NCI-H1694 treated with DMSO at 0.1 percent for 48 hours (cell line): ENCODE results near the gene MMP15.

Experiments
- DNase-seq: peaks from one replicate; lab custom pipeline; 2025; lab: John Stamatoyannopoulos, UW

Gene MMP15

DNA sequence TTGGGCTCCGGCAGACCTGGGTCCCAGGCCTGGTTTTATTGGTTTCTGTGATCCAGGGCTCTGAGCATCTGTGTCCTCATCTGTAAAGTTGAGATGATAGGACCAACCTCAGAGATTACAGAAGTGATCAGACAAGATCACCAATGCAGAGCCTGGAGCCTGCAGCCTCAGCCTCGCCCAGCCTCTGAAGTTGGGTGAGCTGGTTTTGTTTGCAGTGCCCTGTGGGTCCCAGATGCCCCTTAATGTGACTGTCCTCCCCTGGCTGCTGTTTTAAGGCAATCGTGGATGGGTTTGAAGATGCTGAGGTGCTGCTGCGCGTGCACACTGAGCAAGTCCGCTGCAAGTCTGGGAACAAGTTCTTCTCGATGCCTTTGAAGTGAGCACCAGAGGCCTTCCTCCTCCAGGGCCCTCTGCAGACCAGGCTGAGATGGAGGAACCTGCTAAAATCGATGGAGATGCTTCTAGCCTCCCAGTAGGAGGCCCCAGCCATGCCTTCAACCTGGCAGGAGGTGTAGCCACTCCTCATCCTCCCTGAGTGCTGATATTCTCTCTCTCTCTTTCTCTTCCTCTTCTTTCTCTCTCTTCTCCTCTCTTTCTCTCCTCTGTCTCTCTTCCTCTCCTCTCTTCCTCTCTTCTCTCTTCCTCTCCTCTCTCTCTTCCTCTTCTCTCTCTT, 5.6 kb upstream of the MMP15 start:
- DNase-seq, result no peak

- DNase-seq, result peak; percentile 9
Measured at GRCh38 chr16:58020628-58021521, 4.7 kb upstream of the MMP15 start.

GRCh38 chr16:58021661-58022551, 3.6 kb upstream of the MMP15 start:
- DNase-seq, result no peak

DNA sequence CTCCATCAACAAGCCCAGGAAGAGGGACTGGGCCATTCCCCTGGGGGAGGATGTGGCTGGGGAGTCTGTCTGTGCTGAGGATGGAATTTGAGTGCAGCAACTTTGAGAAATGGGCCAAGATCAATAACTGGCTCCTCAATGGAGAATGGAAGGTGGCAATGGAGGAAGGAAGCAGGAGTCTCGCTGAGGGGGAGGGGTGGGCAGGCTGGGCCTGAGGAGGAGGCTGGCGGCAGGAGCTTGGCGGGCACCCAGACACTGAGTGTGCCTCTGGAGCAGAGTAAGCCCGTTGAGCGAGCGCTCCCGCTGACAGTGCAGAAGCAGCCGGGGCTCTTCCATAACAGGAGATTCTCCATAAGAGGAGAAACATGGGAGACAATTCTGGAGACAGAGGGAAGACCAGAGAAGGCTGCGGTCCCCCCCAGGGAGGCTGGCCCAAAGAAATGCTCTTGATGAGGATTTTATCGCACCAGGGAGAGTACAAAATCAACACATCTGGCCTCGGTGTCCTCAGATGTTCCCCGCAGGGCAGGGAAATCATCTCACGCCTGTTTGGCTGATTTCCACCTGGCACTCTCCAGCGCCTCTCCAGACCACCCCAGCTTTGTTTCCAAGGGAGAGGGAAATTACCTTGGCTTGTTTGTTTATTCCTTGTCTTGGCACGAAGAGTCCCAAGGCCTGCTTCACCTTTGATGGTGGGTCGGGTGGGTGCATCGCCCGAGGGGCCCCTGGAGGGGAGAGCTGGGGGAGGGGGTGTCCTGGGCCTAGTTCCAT, 2.8 kb upstream of the MMP15 start:
- peak; percentile 45 for DNase-seq

- no peak for DNase-seq
Measured at GRCh38 chr16:58024486-58025350, 836 bp upstream of the MMP15 start.

DNA sequence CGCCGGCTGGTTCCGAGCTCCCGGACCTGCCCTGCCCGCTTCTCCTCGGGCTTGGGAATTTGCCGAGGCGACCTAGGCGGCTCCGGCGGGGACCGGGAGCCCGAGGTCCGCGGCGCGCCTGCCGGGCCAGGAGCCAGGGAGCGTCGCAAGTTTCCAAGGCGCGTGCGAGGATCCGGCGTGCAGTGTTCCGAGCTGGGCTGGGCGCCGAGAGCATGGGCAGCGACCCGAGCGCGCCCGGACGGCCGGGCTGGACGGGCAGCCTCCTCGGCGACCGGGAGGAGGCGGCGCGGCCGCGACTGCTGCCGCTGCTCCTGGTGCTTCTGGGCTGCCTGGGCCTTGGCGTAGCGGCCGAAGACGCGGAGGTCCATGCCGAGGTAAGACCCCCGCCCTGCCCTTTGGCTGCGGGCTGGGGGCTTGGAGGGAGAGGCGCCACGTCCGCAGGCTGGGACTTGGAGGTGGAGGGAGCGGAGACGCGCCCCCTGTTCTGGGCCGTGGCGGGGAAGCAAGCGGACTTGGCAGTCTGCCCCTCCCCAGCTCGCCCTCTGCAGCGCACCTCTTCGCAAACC, 668 bp downstream of the MMP15 start:
- DNase-seq, result no peak

DNA sequence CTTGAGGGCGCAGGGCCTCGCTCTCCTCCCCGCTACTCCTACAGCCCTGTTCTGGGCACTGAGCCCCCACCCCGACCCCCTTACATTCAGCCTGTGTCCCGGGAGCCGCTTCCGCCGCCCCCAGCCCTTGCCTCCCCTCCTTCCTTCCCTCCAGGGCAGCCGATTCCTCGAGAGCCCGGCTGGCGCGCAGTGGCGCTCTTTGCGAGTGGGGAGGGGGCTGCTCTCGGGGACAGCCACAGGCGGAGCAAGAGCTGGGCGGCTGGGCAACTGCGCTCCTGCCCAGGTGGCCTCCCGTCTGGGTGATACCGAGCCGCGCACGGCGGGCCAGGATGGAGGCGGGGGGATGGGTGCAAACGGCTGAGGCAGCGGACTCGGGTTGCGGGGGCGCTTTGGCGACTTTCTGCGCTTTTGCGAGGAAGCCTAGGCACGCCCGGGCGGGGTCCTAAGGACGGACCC, 1.2 kb downstream of the MMP15 start:
- DNase-seq, result no peak

- no peak for DNase-seq
Measured at GRCh38 chr16:58027161-58027915, 1.8 kb downstream of the MMP15 start.

GRCh38 chr16:58027916-58028455, 2.4 kb downstream of the MMP15 start:
- DNase-seq, result no peak

- no peak for DNase-seq
Measured at GRCh38 chr16:58028541-58029070, 3.1 kb downstream of the MMP15 start.

GRCh38 chr16:58029410-58029809, 3.9 kb downstream of the MMP15 start:
- no peak for DNase-seq

DNA sequence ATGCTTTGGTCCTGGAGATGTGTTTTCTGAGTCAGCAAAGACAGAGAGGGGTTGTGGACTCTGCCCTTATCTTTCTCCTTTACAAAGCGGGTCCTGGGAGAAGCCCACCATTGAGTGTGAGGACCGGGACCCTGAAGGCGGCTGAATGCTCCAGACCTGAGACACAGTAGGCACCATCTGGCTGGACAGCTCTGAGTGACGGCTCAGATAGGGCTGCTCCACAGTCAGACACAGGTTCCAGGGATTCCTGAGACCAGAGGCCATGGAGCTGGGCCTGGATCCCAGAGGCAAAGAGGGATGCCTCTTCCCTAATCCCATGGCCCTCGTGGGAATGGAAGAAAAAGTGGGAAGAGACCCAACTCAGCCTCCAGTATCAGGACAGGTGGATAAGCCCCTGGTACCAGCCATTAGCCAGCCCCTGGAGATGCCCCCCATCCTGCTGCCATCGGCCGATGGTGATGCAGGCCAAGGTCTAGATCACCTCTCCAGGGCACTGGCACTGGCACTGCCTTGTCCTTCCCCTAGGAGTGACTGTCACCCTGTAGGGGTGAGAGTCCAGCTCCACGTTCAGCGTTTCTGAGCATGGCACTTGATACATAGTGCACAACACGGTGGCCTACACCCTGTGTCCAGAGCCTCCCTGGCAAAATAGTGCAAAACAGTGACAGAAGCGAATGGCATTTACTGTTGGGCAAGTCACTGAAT, 4.7 kb downstream of the MMP15 start:
- no peak for DNase-seq

DNA sequence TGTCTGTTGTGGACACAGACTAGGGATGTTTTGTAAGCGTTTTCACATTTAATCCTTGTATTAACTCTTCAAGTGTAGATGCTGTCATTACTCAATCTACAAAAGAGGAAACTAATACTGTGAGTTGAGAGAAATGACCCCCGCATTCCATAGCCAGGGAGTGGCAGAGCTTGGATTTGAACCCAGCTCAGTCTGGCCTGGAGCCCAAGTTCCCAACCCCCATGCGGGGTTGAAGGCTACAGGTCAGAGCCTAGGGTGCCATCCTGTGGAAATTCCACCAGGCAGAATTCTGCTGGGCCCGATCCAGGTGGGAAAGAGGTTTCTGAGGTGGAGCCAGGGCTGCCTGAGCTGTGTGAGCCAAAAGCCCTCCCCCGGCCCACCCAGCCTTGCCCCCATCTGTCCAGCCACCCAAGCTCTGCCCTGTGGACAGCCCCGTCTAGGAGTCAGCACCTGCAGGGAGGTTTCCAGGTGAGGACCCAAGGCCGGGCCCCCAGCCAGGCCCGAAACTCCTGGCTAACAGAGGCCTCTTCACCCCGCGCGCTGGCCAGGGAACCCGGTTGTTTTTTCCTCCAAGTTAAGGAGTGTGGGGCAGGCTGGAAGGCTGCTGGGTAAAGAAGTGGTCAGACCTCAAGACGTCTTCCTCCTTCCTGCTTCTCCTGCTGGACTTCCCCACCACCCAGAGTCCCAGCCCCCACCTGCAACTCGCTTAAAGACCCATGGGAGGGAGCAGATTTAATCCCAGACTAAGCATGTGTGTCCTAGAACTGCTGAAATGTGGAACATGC, 5.7 kb downstream of the MMP15 start:
- DNase-seq, result no peak

GRCh38 chr16:58032710-58033293, 7.2 kb downstream of the MMP15 start:
- no peak for DNase-seq

DNA sequence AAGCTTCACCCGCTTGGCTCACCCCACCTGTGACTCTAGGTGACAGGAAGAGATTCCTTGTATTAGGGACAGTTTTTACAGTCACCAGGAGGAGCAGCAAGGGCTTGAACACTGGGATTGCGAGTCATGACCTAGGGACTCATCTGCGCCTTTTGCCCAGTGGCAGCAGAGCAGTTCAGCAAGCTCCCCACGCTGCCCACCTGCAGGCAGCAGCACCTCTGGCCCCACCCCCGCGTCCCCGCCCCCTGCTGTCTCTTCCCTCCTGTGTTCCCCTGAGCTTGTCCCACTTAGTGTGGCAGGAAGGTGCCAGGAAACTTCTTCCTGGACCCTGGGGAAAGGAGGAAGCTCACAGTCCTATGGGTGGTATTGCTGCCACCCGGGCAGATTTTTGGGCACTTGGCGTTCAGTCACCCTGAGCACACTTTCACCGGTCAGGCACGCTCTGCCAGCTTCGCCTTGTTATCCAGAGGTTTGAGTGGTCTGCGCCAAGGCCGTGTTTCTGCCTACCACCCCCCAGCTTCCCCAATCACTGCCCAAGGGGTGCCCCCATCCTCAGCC, 8.7 kb downstream of the MMP15 start:
- no peak for DNase-seq

DNA sequence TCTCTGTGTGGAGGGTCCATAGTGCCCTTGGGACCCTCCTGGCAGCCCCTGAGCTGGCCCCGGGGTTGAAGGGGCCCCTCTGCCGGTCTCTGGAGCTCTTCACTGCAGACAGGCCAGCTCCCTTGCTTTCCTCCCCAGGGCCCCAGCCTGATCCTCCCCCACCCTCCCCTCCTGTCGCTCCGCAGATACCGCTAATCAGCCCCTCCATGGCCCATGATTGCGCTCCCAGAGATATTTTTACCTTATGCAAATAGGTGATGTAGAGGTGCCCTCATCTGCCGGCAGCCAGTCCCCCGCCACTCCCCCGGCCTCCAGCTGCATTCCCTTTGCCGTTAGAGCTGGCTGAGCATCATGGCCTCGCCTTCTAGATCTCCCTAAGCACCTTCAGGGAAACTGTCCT, 9.2 kb downstream of the MMP15 start:
- DNase-seq, result no peak
